ENCODE data around the gene FOLH1. TPM values are rescaled to one million over a fixed set of nuclear protein-coding genes. Genes with fewer than 3 reads are reported as not detected.
"Not testable (repeated sequence)": the region's sequence is repeated elsewhere in the genome, so short reads cannot be mapped to it uniquely, and the experiment has no call there.

Gene FOLH1
- total RNA-seq (ENCODE audit: unreplicated experiment) = 1.1 TPM
- long read RNA-seq = 0 reads

GRCh38 chr11:49208006-49208721 lies at the start of gene FOLH1:
FOLH1 (minus strand) TSS chr11:49208602; CDS start chr11:49208409, 193 bp downstream.
- Mint-ChIP-seq H3K36me3 (ENCODE audit: unreplicated experiment) (no peaks in the 10 kb centered on the region), H3K27ac (ENCODE audit: unreplicated experiment) (no peak within 1 kb of the TSS), H3K27me3 (ENCODE audit: unreplicated experiment) (peaks cover 6% of the 10 kb centered on the region), H3K9me3 (ENCODE audit: unreplicated experiment) (peaks cover 3% of the 10 kb centered on the region), H3K4me3 (ENCODE audit: unreplicated experiment) (peak within 1 kb of the TSS; percentile 81), H3K4me1 (ENCODE audit: low read depth, unreplicated experiment) (peaks cover under 1% of the 10 kb centered on the region)
- peak; percentile 54 for DNase-seq
- no peak for TF ChIP-seq CTCF (IDR thresholded peaks at IDR 0.05; ENCODE audit: partially characterized antibody, unreplicated experiment)

- not testable (repeated sequence) for H3K27ac Mint-ChIP-seq (ENCODE audit: unreplicated experiment); H3K9me3 Mint-ChIP-seq (ENCODE audit: unreplicated experiment)
These were observed 46.7 kb upstream of the FOLH1 start for GRCh38 chr11:49255148-49255547.

GRCh38 chr11:49251212-49251611 lies 42.8 kb upstream of the FOLH1 start:
- H3K9me3 Mint-ChIP-seq (ENCODE audit: unreplicated experiment); H3K27ac Mint-ChIP-seq (ENCODE audit: unreplicated experiment); H3K27me3 Mint-ChIP-seq (ENCODE audit: unreplicated experiment): not testable (repeated sequence)

More at GRCh38 chr11:49255148-49255547, 46.7 kb upstream of the FOLH1 start:
- H3K27me3 Mint-ChIP-seq (ENCODE audit: unreplicated experiment); DNase-seq; H3K4me3 Mint-ChIP-seq (ENCODE audit: unreplicated experiment); H3K4me1 Mint-ChIP-seq (ENCODE audit: low read depth, unreplicated experiment); H3K36me3 Mint-ChIP-seq (ENCODE audit: unreplicated experiment): not testable (repeated sequence)

GRCh38 chr11:49250398-49251115 lies 42.2 kb upstream of the FOLH1 start:
- not testable (repeated sequence) for H3K36me3 Mint-ChIP-seq (ENCODE audit: unreplicated experiment); H3K4me1 Mint-ChIP-seq (ENCODE audit: low read depth, unreplicated experiment); H3K27ac Mint-ChIP-seq (ENCODE audit: unreplicated experiment); H3K4me3 Mint-ChIP-seq (ENCODE audit: unreplicated experiment); H3K9me3 Mint-ChIP-seq (ENCODE audit: unreplicated experiment); H3K27me3 Mint-ChIP-seq (ENCODE audit: unreplicated experiment); DNase-seq

More at GRCh38 chr11:49251212-49251611, 42.8 kb upstream of the FOLH1 start:
- DNase-seq = peak; percentile 26
- H3K36me3 Mint-ChIP-seq (ENCODE audit: unreplicated experiment); H3K4me1 Mint-ChIP-seq (ENCODE audit: low read depth, unreplicated experiment); H3K4me3 Mint-ChIP-seq (ENCODE audit: unreplicated experiment): not testable (repeated sequence)

- H3K27ac Mint-ChIP-seq (ENCODE audit: unreplicated experiment); H3K27me3 Mint-ChIP-seq (ENCODE audit: unreplicated experiment); H3K9me3 Mint-ChIP-seq (ENCODE audit: unreplicated experiment); H3K36me3 Mint-ChIP-seq (ENCODE audit: unreplicated experiment); H3K4me1 Mint-ChIP-seq (ENCODE audit: low read depth, unreplicated experiment); H3K4me3 Mint-ChIP-seq (ENCODE audit: unreplicated experiment); DNase-seq: not testable (repeated sequence)
These were observed 41.0 kb upstream of the FOLH1 start for GRCh38 chr11:49249363-49249762.

GRCh38 chr11:49233685-49234084 lies 25.3 kb upstream of the FOLH1 start:
- H3K27ac Mint-ChIP-seq (ENCODE audit: unreplicated experiment); H3K36me3 Mint-ChIP-seq (ENCODE audit: unreplicated experiment); DNase-seq; H3K4me1 Mint-ChIP-seq (ENCODE audit: low read depth, unreplicated experiment); H3K27me3 Mint-ChIP-seq (ENCODE audit: unreplicated experiment); H3K9me3 Mint-ChIP-seq (ENCODE audit: unreplicated experiment); H3K4me3 Mint-ChIP-seq (ENCODE audit: unreplicated experiment): not testable (repeated sequence)

- not testable (repeated sequence) for H3K4me3 Mint-ChIP-seq (ENCODE audit: unreplicated experiment); H3K36me3 Mint-ChIP-seq (ENCODE audit: unreplicated experiment); H3K27me3 Mint-ChIP-seq (ENCODE audit: unreplicated experiment); H3K27ac Mint-ChIP-seq (ENCODE audit: unreplicated experiment); DNase-seq; H3K9me3 Mint-ChIP-seq (ENCODE audit: unreplicated experiment); H3K4me1 Mint-ChIP-seq (ENCODE audit: low read depth, unreplicated experiment)
These were observed 24.6 kb upstream of the FOLH1 start for GRCh38 chr11:49233019-49233418.

- H3K9me3 Mint-ChIP-seq (ENCODE audit: unreplicated experiment); H3K27ac Mint-ChIP-seq (ENCODE audit: unreplicated experiment); H3K4me1 Mint-ChIP-seq (ENCODE audit: low read depth, unreplicated experiment); H3K27me3 Mint-ChIP-seq (ENCODE audit: unreplicated experiment); H3K36me3 Mint-ChIP-seq (ENCODE audit: unreplicated experiment); H3K4me3 Mint-ChIP-seq (ENCODE audit: unreplicated experiment); DNase-seq: not testable (repeated sequence)
These were observed 23.3 kb upstream of the FOLH1 start for GRCh38 chr11:49231725-49232124.

GRCh38 chr11:49230534-49230933 lies 22.1 kb upstream of the FOLH1 start:
- not testable (repeated sequence) for H3K4me3 Mint-ChIP-seq (ENCODE audit: unreplicated experiment); H3K27me3 Mint-ChIP-seq (ENCODE audit: unreplicated experiment); H3K27ac Mint-ChIP-seq (ENCODE audit: unreplicated experiment); H3K9me3 Mint-ChIP-seq (ENCODE audit: unreplicated experiment); H3K4me1 Mint-ChIP-seq (ENCODE audit: low read depth, unreplicated experiment); H3K36me3 Mint-ChIP-seq (ENCODE audit: unreplicated experiment); DNase-seq

GRCh38 chr11:49230001-49230400 lies 21.6 kb upstream of the FOLH1 start:
- H3K4me3 Mint-ChIP-seq (ENCODE audit: unreplicated experiment); DNase-seq; H3K27ac Mint-ChIP-seq (ENCODE audit: unreplicated experiment); H3K4me1 Mint-ChIP-seq (ENCODE audit: low read depth, unreplicated experiment); H3K27me3 Mint-ChIP-seq (ENCODE audit: unreplicated experiment); H3K36me3 Mint-ChIP-seq (ENCODE audit: unreplicated experiment); H3K9me3 Mint-ChIP-seq (ENCODE audit: unreplicated experiment): not testable (repeated sequence)

- not testable (repeated sequence) for H3K4me1 Mint-ChIP-seq (ENCODE audit: low read depth, unreplicated experiment); H3K4me3 Mint-ChIP-seq (ENCODE audit: unreplicated experiment); H3K9me3 Mint-ChIP-seq (ENCODE audit: unreplicated experiment); H3K36me3 Mint-ChIP-seq (ENCODE audit: unreplicated experiment); DNase-seq; H3K27ac Mint-ChIP-seq (ENCODE audit: unreplicated experiment); H3K27me3 Mint-ChIP-seq (ENCODE audit: unreplicated experiment)
These were observed 20.7 kb upstream of the FOLH1 start for GRCh38 chr11:49229136-49229535.

Measured in glutamatergic neuron (in vitro differentiated cells).